Activated CD4-positive, CD25-positive, alpha-beta regulatory T cell treated with anti-CD3 and anti-CD28 coated beads, Interleukin-2, amount 50 U/mL, for 72 hours (primary cell): Measurements from ENCODE around the gene DGKD.

Experiments used
- DNase-seq: peaks from one replicate; pipeline ENCODE4 v3.0.0; 2021

DGKD gene

DNA sequence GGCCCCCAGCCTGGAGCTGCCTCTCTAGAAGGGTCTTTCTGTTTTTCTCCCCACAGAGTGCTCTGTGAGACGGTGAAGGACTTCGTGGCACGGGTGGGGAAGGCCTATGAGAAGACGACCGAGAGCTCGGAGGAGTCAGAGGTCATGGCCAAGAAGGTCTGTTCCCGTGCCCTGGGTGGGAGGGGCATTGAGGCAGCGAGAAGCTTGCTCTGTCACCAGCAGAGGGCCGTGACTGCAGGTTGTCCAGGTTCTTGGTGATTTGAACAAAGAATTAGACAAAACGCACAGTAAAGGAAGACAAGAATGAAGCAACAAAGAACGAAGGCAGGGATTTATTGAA, 93.9 kb downstream of the DGKD start:
- DNase-seq, result peak; percentile 16

- no peak for DNase-seq
Observed at GRCh38 chr2:233448575-233448974, 94.3 kb downstream of the DGKD start.

DNA sequence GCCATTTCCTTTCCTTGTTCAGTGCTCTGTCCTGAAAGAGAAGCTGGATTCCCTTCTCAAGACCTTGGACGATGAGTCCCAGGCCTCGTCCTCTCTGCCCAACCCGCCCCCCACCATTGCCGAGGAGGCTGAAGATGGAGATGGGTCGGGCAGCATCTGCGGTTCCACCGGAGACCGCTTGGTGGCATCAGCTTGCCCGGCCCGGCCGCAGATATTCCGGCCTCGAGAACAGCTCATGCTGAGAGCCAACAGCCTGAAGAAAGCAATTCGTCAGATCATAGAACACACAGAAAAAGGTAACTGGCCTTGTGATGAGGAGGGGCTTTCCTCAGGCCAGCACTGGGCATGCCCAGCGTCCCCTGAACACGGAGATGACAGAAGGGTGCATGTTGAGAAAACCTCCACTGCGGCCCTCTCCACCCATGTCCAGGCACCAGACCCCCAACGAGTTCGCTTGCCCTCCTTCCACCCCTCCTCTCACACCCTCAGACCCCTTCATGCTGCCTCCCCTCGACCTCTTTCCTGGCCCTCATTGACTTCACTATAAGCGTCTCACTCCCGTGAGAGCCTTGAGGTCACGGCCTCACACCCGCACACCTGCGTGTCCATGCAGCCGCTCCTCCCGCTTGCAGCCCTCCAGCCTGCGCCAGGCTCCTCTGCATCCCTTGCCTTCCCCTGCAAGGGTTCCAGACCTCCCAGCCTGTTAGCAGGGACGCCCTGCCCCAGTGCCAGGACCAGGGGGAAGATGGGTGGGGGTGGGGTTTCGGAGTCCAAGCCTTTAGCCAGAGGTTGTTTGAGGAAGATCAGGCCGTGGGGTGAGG, 95.0 kb downstream of the DGKD start:
- DNase-seq, result peak; percentile 25

DNA sequence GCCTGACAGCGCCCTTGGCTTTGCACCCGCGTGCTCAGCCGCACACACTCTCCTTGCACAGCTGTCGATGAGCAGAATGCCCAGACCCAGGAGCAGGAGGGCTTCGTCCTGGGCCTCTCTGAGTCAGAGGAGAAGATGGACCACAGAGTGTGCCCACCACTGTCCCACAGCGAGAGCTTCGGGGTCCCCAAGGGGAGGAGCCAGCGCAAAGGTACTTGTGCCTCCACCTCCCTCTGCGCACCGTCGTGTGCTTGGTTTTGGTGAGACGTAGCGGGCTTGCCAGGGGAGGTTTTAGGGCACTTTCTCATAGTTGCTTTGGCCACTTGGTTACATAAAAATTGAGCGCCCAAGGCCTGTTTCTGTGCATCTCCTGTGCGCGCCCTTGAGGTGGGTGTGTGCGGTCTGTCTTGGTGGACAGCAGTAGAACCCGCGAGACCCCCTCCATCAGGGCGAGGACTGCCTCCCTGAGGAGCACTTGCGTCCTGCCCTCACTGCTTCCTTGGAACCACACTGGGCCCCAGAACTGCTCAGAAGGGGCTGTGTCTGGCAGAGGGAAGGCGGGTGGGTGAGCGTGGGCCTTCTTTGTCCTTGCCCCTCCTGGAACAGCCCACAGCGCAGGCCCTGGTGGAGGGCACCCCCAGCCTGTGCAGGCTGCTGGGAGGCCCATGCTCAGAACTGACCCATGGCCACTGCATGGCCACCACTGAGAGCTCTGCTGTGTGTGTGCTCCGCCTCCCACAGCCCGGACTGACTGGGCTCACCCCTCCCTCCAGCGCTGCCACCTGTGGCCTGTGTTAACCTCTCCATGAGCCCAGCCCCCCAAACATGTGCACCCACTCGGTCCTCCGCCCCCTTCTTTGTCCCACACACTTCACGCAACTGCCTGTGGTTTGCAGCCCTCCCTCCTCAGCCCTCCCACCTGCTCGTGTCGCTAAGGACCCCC, 95.9 kb downstream of the DGKD start:
- peak; percentile 26 for DNase-seq

- no peak for DNase-seq
Observed at GRCh38 chr2:233450864-233451575, 96.7 kb downstream of the DGKD start.

DNA sequence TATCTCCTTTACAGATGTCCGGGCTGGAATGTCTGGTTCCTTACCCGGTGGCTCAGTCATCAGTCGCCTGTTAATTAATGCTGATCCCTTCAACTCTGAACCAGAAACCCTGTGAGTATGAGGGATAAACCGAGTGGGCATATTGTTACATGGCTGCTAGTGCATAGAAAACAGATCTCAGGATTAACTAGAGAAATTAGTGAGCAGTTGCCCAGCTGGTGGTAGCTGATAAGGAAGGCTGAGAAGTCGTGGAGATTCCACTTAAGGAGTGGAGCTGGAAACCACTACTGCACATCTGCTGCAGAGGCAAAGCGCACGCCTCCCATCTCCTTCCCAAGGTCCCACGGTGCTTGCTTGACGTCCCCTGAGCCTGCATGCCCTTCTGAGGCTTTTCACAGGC, 97.7 kb downstream of the DGKD start:
- no peak for DNase-seq

DNA sequence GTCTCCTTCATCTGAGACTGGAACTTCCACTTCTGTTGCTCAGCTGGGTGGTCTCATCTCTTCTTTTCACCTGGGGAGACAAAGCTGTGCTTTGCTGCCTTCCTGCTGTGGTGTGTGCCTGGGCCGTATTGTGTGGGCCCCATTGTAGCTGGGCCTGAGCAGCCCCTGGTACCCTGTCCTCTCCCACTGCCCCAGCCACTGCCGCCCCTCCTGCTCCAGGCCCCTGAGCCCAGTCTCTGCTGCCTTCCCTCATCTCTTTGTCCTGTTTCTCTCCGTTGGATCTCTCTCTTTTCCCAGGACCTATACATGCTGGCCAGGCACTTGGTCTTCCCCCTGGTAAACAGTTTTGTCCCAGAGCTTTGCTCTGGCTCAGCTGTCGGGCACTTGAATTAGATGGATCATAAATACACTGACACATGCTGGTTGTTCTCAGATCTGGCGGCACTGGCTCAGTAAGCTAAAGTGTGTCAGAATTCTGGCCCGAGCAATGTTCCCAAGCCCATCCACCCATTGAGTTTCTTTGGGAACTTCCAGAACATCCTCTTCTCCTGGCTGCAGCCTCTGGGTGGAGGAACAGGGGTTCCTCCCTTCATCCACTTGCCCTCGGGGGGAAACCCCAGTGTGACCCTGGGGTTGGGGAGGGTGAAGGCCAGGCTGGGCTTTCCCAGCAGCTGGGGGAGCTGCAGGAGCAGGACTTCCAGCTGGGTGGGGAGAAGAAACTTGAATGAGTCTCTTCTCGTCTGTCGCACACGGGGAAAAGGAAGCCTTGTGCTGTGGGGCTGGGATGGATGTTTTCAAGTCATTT, 99.0 kb downstream of the DGKD start:
- no peak for DNase-seq

GRCh38 chr2:233453916-233454315, 99.6 kb downstream of the DGKD start:
- no peak for DNase-seq

- no peak for DNase-seq
Observed at GRCh38 chr2:233455006-233455405, 100.7 kb downstream of the DGKD start.

- no peak for DNase-seq
Observed at GRCh38 chr2:233455491-233455890, 101.2 kb downstream of the DGKD start.

- no peak for DNase-seq
Observed at GRCh38 chr2:233456111-233456510, 101.8 kb downstream of the DGKD start.

DNA sequence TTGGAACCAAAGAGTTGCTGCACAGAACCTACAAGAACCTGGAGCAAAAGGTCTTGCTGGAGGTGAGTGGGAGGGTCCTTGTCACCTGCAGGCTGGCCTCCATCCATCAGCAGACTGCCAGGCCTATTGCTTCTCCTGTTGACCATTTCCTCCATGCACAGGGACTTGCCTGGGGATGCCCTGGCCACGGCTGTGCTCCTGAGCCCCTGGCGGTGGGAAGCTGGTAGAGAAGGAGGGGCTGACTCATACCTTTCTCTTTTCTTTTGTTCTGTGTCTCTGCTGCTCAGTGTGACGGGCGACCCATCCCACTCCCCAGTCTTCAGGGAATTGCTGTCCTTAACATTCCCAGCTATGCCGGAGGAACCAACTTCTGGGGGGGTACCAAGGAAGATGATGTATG, 102.6 kb downstream of the DGKD start:
- no peak for DNase-seq

DNA sequence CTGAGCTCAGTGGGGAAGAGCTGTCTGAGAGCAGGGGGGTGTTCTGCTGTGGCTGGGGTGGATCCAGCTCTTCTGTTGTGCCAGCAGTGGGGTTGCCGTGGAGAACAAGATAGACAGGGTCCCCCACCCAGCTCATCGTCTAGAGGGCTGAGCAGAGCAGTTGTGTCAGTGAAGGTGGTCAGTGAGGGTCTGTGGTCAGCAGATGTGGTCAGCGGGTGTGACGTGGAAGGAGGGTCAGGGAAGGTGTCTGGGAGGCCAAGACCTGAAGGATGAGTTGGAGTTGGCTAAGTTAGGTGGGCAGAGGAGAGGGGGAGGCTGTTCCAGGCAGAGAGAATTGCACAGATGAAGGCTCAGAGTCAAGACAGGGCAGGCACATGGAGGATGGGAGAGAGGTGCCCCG, 103.1 kb downstream of the DGKD start:
- no peak for DNase-seq

GRCh38 chr2:233458031-233458610, 103.8 kb downstream of the DGKD start:
- no peak for DNase-seq

GRCh38 chr2:233458826-233459225, 104.5 kb downstream of the DGKD start:
- DNase-seq, result no peak

- no peak for DNase-seq
Observed at GRCh38 chr2:233459426-233459825, 105.1 kb downstream of the DGKD start.

DNA sequence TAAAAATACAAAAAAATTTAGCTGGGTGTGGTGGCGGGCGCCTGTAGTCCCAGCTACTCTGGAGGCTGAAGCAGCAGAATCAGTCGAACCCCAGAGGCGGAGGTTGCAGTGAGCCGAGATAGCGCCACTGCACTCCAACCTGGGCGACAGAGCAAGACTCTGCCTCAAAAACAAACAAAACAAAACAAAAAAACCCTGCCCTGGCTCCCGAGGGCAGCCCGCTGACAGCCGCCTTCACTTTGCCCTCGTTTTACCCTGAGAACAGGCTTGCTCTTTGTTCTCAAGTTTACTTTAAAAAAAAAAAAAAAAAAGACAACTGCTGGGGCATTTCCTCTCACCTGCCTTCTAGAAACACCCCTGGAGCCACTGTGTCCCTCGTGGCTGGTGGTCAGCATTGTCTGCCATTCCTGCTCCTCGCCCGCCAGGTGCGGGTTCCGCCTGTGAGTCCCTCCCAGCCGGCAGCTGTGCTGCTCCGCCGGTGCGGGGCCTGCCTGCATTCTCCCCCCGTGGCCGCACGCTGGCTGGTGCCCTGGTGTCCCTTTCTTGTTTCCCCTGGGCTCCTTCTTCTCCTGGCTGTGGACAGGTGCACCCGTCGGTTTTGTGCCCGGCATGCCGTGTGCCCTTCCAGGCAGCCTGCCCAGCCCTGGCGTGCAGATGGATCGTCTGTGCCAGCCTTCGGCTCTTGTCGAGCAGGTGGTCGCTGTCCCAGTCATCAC, 106.6 kb downstream of the DGKD start:
- no peak for DNase-seq

GRCh38 chr2:233461481-233461891, 107.2 kb downstream of the DGKD start:
- no peak for DNase-seq

DNA sequence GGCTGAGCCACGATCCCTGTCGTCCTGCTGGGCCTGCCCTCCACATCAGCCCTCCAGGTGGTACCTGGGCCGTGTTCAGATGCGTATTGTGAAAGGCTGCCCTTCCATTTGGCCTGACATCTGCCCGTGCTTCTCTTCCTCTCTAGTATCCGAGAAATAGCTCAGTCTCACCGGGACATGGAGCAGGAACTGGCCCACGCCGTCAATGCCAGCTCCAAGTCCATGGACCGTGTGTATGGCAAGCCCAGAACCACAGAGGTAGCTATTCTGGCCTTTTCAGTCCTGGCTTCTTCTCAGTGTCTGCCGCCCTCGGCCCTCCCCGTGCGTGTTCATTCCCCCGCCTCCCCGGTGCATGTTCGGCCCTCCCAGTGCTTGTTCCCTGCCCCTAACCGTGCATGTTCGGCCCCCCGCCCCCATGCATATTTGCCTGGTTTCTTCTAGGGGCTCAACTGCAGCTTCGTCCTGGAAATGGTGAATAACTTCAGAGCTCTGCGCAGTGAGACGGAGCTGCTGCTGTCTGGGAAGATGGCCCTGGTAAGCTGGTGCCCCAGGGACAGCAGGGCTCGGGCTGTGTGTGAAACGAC, 108.0 kb downstream of the DGKD start:
- no peak for DNase-seq

DNA sequence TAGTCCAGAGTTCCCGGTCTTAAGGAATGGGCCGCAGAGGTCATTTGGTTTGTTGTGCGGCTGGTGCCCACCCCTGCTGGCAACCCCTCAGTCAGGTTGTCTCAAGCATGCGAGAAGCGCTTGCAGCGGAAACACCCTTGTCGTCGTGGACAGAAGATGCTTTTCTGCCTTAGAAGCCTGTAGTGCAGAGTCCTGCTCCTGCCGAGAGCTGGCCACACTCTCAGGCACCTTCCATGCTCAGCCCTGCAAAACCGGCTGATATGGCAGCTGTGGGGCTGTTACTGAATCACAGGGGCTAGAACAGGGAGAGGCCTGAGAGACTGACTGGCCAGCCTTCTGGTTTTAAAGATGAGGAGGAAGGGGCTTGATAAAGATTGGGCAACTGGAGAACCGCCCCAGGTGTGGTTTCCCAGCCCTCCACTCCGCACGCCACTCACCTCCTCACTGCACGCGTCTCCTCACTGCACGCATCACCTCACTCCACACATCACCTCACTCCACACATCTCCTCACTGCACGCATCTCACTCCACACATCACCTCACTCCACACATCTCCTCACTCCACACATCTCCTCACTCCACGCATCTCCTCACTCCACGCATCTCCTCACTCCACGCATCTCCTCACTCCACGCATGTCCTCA, 108.7 kb downstream of the DGKD start:
- DNase-seq, result no peak

DNA sequence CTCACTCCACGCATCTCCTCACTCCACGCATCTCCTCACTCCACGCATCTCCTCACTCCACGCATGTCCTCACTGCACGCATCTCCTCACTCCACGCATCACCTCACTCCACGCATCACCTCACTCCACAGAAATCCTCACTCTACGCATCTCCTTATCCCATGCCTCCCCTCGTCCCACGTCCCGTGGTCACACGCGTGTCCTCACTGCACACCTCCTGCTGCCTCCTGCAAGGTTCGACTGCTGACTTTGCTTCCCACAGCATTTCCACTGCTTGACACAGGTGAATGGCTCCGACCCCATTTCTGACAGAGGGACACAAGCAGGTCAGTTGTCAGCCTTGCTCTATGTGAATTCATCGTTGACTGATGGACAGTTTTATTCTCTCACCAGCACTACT, 109.3 kb downstream of the DGKD start:
- DNase-seq, result no peak
